ENCODE measurements around the gene FBXO42.

GRCh38 chr1:16351456-16351993, 755 bp downstream of the FBXO42 start:
- TF ChIP-seq CTCF (IDR thresholded peaks at IDR 0.05; ENCODE audit: control extremely low read depth in 1 of 3, insufficient read depth in 1 of 3, low read depth in 1 of 3, low read length in 3 of 3) (no peak), MAX (IDR thresholded peaks at IDR 0.05) (no peak), EP300 (IDR thresholded peaks at IDR 0.05; ENCODE audit: borderline replicate concordance in 1 of 2, low read depth in 2 of 2, low read length in 2 of 2) (no peak), RFX5 (IDR thresholded peaks at IDR 0.05; ENCODE audit: borderline replicate concordance, low read depth, low read length) (no peak), SUZ12 (IDR thresholded peaks at IDR 0.05; ENCODE audit: low read length) (no peak), POLR2A (IDR thresholded peaks at IDR 0.05; ENCODE audit: control extremely low read depth in 1 of 2, low read depth in 2 of 2, low read length in 2 of 2) (no peak)
